ENCODE results near the gene SKOR1.
A peak's percentile ranks its signal among the peaks of the same experiment; 100 is the strongest.

The SKOR1 gene

GRCh38 chr15:67820122-67820991 is 5.0 kb upstream of the SKOR1 start:
- H3K36me3 ChIP-seq (ENCODE audit: control insufficient read depth in 2 of 2, insufficient read depth in 2 of 2, low read length in 2 of 2), result no peaks in the 10 kb centered on the region
- peaks cover 60 to 71% of the 10 kb centered on the region in 2 donors for H3K27me3 ChIP-seq (ENCODE audit: control insufficient read depth in 1 of 2, insufficient read depth in 2 of 2, low read length in 2 of 2)
- H3K9ac ChIP-seq (ENCODE audit: low read length in 2 of 2), result no peak overlapping the region
- no peak overlapping the region for H3K27ac ChIP-seq (ENCODE audit: low read length)
- peaks cover 3 to 9% of the 10 kb centered on the region in 2 donors for H3K9me3 ChIP-seq (ENCODE audit: control insufficient read depth in 2 of 2, low read length in 2 of 2)
- no peak overlapping the region for H3K4me3 ChIP-seq (ENCODE audit: low read length in 2 of 2)
- H3K4me1 ChIP-seq (ENCODE audit: control insufficient read depth, insufficient read depth, low read length), result peaks cover 26% of the 10 kb centered on the region

DNA sequence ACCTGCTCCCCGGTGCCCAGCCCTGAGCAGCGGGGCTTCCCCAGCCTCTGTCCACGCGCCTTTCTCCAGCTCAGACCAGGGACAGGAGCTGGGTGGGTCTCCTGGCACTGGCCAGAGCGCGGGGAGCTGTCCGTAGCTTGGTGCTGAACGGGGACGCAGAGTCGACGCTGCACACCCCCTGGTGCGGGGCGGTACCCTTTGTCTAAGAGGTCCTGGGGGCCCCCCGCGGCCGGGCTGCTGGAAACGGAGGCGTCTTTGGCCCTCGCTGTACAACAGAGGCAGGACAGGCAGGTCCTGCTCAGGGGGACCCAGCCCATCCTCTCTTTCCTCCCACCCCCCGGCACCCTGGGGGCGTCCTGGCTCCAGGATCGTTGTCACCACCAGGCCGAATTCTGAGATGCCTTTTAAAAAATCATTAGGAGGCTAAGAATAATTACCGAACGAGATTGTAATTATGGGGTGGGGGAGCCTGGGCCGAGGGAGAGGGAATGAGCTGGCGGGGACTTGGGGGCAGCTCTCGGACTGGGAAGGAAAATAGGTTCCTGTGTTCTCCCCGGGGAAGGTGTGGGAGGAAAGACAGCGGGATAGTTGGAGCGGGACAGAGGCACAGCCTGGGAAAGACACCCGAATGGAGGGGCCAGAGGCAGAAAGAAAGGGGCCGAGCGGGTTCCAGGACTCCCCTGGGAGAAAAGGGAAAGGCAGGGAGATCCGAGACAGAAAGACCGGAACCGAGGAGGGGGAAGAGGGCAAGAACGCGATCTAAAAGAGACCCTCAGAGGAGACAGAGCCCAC is 4.1 kb upstream of the SKOR1 start:
- Histone ChIP-seq H3K4me1 (ENCODE audit: control insufficient read depth, insufficient read depth, low read length) (peaks cover 34% of the 10 kb centered on the region), H3K4me3 (ENCODE audit: low read length in 2 of 2) (no peak overlapping the region), H3K9ac (ENCODE audit: low read length in 2 of 2) (no peak overlapping the region), H3K27ac (ENCODE audit: low read length) (no peak overlapping the region), H3K27me3 (ENCODE audit: control insufficient read depth in 1 of 2, insufficient read depth in 2 of 2, low read length in 2 of 2) (peaks cover 67 to 79% of the 10 kb centered on the region in 2 donors), H3K9me3 (ENCODE audit: control insufficient read depth in 2 of 2, low read length in 2 of 2) (peaks cover 3 to 4% of the 10 kb centered on the region in 2 donors), H3K36me3 (ENCODE audit: control insufficient read depth in 2 of 2, insufficient read depth in 2 of 2, low read length in 2 of 2) (no peaks in the 10 kb centered on the region)

- Histone ChIP-seq H3K4me3 (ENCODE audit: low read length in 2 of 2) (no peak overlapping the region), H3K4me1 (ENCODE audit: control insufficient read depth, insufficient read depth, low read length) (peaks cover 40% of the 10 kb centered on the region), H3K27ac (ENCODE audit: low read length) (no peak overlapping the region), H3K9ac (ENCODE audit: low read length in 2 of 2) (no peak overlapping the region), H3K36me3 (ENCODE audit: control insufficient read depth in 2 of 2, insufficient read depth in 2 of 2, low read length in 2 of 2) (no peaks in the 10 kb centered on the region), H3K27me3 (ENCODE audit: control insufficient read depth in 1 of 2, insufficient read depth in 2 of 2, low read length in 2 of 2) (peaks cover 71 to 86% of the 10 kb centered on the region in 2 donors), H3K9me3 (ENCODE audit: control insufficient read depth in 2 of 2, low read length in 2 of 2) (peaks cover 0 to 4% of the 10 kb centered on the region in 2 donors)
Observed at GRCh38 chr15:67821784-67822440, 3.4 kb upstream of the SKOR1 start.

DNA sequence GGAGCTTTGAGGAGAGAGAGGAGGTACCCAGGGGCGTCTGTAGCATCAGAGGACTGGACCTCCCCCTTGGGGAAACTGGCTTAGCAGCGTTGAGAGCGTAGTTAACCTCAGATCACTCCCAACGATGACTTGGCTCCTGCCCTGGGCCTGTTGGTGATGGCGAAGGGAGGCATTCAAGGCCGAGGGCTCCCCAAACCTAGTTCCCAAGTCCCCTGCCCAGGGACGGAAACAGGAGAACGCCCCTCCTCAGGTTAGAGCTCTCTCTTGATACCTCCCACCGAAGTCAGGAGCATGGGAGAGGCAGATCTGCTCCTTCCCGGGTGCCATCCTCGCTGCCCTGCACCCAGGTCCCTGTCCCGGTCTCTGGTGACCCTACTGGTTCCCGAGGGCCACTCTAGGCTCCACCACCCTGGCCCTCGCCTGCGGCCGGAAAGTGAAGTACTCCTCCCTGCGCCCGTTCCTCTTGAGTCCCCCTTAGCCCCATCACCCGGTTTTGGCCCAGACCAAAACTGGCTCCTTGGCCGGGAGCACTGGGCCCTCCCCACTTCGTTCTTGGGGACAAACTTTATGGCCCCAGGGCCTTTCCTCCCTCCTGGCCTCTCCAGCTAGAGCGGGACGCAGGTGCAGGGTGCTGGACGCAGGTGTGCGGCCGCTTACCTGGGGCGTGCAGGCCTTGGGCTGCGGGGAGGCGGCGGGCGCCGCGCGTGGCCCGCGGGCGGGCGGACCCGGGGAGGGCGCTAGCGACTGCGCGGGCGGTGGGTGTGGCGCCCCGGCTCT is 2.6 kb upstream of the SKOR1 start:
- H3K36me3 ChIP-seq (ENCODE audit: control insufficient read depth in 2 of 2, insufficient read depth in 2 of 2, low read length in 2 of 2), result no peaks in the 10 kb centered on the region
- H3K4me3 ChIP-seq (ENCODE audit: low read length in 2 of 2), result no peak overlapping the region
- H3K27me3 ChIP-seq (ENCODE audit: control insufficient read depth in 1 of 2, insufficient read depth in 2 of 2, low read length in 2 of 2), result peaks cover 69 to 95% of the 10 kb centered on the region in 2 donors
- no peak overlapping the region for H3K9ac ChIP-seq (ENCODE audit: low read length in 2 of 2)
- peaks cover 44% of the 10 kb centered on the region for H3K4me1 ChIP-seq (ENCODE audit: control insufficient read depth, insufficient read depth, low read length)
- H3K9me3 ChIP-seq (ENCODE audit: control insufficient read depth in 2 of 2, low read length in 2 of 2), result peaks cover 0 to 4% of the 10 kb centered on the region in 2 donors
- no peak overlapping the region for H3K27ac ChIP-seq (ENCODE audit: low read length)

- H3K36me3 ChIP-seq (ENCODE audit: control insufficient read depth in 2 of 2, insufficient read depth in 2 of 2, low read length in 2 of 2), result no peaks in the 10 kb centered on the region
- H3K4me3 ChIP-seq (ENCODE audit: low read length in 2 of 2), result no peak overlapping the region
- H3K27me3 ChIP-seq (ENCODE audit: control insufficient read depth in 1 of 2, insufficient read depth in 2 of 2, low read length in 2 of 2), result peaks cover 69 to 96% of the 10 kb centered on the region in 2 donors
- peaks cover 52% of the 10 kb centered on the region for H3K4me1 ChIP-seq (ENCODE audit: control insufficient read depth, insufficient read depth, low read length)
- no peak overlapping the region for H3K27ac ChIP-seq (ENCODE audit: low read length)
- H3K9me3 ChIP-seq (ENCODE audit: control insufficient read depth in 2 of 2, low read length in 2 of 2), result peaks cover 0 to 4% of the 10 kb centered on the region in 2 donors
- no peak overlapping the region for H3K9ac ChIP-seq (ENCODE audit: low read length in 2 of 2)
Observed at GRCh38 chr15:67823314-67824196, 1.8 kb upstream of the SKOR1 start.

- Histone ChIP-seq H3K4me3 (ENCODE audit: low read length in 2 of 2) (no peak overlapping the region), H3K36me3 (ENCODE audit: control insufficient read depth in 2 of 2, insufficient read depth in 2 of 2, low read length in 2 of 2) (no peaks in the 10 kb centered on the region), H3K4me1 (ENCODE audit: control insufficient read depth, insufficient read depth, low read length) (peaks cover 54% of the 10 kb centered on the region), H3K27ac (ENCODE audit: low read length) (no peak overlapping the region), H3K9me3 (ENCODE audit: control insufficient read depth in 2 of 2, low read length in 2 of 2) (peaks cover 0 to 4% of the 10 kb centered on the region in 2 donors), H3K27me3 (ENCODE audit: control insufficient read depth in 1 of 2, insufficient read depth in 2 of 2, low read length in 2 of 2) (peaks cover 72 to 99% of the 10 kb centered on the region in 2 donors), H3K9ac (ENCODE audit: low read length in 2 of 2) (no peak overlapping the region)
Observed at GRCh38 chr15:67824197-67824968, 926 bp upstream of the SKOR1 start.

DNA sequence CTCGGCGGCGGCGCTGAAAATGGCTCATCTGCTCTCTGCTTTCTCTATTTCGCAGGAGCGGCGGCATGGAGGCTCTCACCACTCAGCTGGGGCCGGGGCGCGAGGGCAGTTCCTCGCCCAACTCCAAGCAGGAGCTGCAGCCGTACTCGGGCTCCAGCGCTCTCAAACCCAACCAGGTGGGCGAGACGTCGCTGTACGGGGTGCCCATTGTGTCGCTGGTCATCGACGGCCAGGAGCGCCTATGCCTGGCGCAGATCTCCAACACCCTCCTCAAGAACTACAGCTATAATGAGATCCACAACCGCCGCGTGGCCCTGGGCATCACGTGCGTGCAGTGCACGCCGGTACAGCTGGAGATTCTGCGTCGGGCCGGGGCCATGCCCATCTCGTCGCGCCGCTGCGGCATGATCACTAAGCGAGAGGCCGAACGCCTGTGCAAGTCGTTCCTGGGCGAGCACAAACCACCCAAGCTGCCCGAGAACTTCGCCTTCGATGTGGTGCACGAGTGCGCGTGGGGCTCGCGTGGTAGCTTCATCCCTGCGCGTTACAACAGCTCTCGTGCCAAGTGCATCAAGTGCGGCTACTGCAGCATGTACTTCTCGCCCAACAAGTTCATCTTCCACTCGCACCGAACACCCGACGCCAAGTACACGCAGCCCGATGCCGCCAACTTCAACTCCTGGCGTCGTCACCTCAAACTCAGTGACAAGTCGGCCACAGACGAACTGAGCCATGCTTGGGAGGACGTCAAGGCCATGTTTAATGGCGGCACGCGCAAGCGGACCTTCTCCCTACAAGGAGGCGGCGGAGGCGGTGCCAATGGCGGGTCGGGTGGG is 790 bp downstream of the SKOR1 start:
- H3K4me1 ChIP-seq (ENCODE audit: control insufficient read depth, insufficient read depth, low read length), result peaks cover 46% of the 10 kb centered on the region
- no peaks in the 10 kb centered on the region for H3K36me3 ChIP-seq (ENCODE audit: control insufficient read depth in 2 of 2, insufficient read depth in 2 of 2, low read length in 2 of 2)
- peaks cover 0 to 4% of the 10 kb centered on the region in 2 donors for H3K9me3 ChIP-seq (ENCODE audit: control insufficient read depth in 2 of 2, low read length in 2 of 2)
- H3K4me3 ChIP-seq (ENCODE audit: low read length in 2 of 2), result peak overlapping the region in 1 of 2 donors; percentile 49
- no peak overlapping the region for H3K9ac ChIP-seq (ENCODE audit: low read length in 2 of 2)
- no peak overlapping the region for H3K27ac ChIP-seq (ENCODE audit: low read length)
- peaks cover 71 to 99% of the 10 kb centered on the region in 2 donors for H3K27me3 ChIP-seq (ENCODE audit: control insufficient read depth in 1 of 2, insufficient read depth in 2 of 2, low read length in 2 of 2)

DNA sequence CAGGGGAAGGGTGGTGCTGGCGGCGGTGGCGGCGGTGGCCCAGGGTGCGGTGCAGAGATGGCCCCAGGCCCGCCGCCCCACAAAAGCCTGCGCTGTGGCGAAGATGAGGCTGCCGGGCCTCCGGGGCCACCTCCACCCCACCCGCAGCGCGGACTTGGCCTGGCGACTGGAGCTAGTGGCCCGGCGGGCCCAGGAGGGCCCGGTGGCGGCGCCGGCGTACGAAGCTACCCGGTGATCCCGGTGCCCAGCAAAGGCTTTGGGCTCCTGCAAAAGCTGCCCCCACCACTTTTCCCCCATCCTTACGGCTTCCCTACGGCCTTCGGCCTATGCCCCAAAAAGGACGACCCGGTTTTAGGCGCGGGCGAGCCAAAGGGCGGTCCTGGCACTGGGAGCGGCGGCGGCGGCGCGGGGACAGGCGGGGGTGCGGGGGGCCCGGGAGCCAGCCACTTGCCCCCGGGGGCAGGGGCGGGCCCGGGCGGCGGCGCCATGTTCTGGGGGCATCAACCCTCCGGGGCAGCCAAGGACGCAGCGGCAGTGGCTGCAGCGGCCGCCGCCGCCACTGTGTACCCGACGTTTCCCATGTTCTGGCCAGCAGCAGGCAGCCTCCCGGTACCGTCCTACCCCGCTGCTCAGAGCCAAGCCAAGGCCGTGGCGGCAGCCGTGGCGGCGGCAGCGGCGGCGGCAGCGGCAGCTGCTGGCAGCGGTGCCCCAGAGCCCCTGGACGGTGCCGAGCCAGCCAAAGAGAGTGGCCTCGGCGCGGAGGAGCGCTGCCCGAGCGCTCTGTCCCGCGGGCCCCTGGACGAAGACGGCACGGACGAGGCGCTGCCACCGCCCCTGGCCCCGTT is 1.6 kb downstream of the SKOR1 start:
- H3K9me3 ChIP-seq (ENCODE audit: control insufficient read depth in 2 of 2, low read length in 2 of 2), result peaks cover 0 to 4% of the 10 kb centered on the region in 2 donors
- no peak overlapping the region for H3K27ac ChIP-seq (ENCODE audit: low read length)
- peaks cover 46% of the 10 kb centered on the region for H3K4me1 ChIP-seq (ENCODE audit: control insufficient read depth, insufficient read depth, low read length)
- H3K4me3 ChIP-seq (ENCODE audit: low read length in 2 of 2), result no peak overlapping the region
- H3K27me3 ChIP-seq (ENCODE audit: control insufficient read depth in 1 of 2, insufficient read depth in 2 of 2, low read length in 2 of 2), result peaks cover 69 to 98% of the 10 kb centered on the region in 2 donors
- H3K36me3 ChIP-seq (ENCODE audit: control insufficient read depth in 2 of 2, insufficient read depth in 2 of 2, low read length in 2 of 2), result no peaks in the 10 kb centered on the region
- no peak overlapping the region for H3K9ac ChIP-seq (ENCODE audit: low read length in 2 of 2)
